Nephron progenitor cell (in vitro differentiated cells): ENCODE measurements around the gene PLK1.

Source experiments
- DNase-seq: peaks from one replicate; pipeline ENCODE4 v3.0.0; 2021
- H3K27ac Mint-ChIP-seq: 2 replicates; pipeline ENCODE4 v1.8.0; 2021; ENCODE audit warnings: mild to moderate bottlenecking, moderate library complexity, mixed read lengths
- H3K27me3 Mint-ChIP-seq: 2 replicates; pipeline ENCODE4 v1.8.0; 2021; ENCODE audit warnings: mild to moderate bottlenecking, low read depth, mixed read lengths; ENCODE audit not compliant: poor library complexity
- H3K36me3 Mint-ChIP-seq: 2 replicates; pipeline ENCODE4 v1.8.0; 2021; ENCODE audit warnings: low read depth, mixed read lengths
- H3K4me1 Mint-ChIP-seq: 2 replicates; pipeline ENCODE4 v1.8.0; 2021; ENCODE audit warnings: mixed read lengths
- H3K4me3 Mint-ChIP-seq: 2 replicates; pipeline ENCODE4 v1.8.0; 2021; ENCODE audit warnings: mild to moderate bottlenecking, moderate library complexity, mixed read lengths
- H3K9me3 Mint-ChIP-seq: 2 replicates; pipeline ENCODE4 v1.8.0; 2021; ENCODE audit warnings: mild to moderate bottlenecking, moderate library complexity, mixed read lengths
- TF ChIP-seq, protein P1 (sequence below): fragments of 200-600 bp; sonication (generic); IDR thresholded peaks from 2 replicates; pipeline ENCODE4 v1.5.0; 2021; ENCODE audit warnings: antibody characterized with exemption

Gene PLK1

DNA sequence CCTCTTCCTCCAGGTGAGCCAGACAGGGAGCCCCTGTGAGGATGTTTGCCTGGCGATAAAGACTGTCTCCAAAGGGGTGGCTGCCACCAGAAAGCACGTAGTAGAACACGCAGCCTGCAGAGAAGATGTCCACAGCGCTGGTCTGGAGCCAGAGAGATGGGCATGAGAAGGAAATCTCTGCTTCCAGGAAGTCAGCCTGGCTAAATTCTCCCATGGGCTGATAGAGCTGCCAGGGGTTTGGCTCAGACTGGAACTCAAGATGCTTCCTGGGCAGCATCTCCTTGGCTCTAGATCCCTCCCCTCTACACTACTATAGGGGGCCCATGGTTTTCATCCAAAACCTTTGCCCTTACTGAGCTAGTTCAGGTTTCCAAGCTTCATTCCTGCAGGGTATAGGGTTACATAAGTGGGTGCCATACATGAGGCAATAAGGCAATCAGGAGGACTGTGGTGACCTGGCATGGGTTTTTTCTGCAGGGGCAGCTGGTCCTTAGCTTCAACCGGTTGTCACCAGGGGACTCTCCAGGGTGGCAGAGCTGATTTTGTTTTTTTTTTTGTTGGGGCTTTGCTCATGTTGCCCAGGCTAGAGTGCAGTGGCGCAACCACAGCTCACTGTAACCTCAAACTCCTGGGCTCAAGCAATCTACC, 13.6 kb downstream of the PLK1 start:
- Mint-ChIP-seq H3K4me1 (peaks cover 17% of the 10 kb centered on the region), H3K4me3 (no peak overlapping the region), H3K27ac (no peak overlapping the region), H3K9me3 (no peaks in the 10 kb centered on the region), H3K36me3 (peaks cover 24% of the 10 kb centered on the region), H3K27me3 (no peaks in the 10 kb centered on the region)
- DNase-seq, result no peak
- TF ChIP-seq, protein P1, sequence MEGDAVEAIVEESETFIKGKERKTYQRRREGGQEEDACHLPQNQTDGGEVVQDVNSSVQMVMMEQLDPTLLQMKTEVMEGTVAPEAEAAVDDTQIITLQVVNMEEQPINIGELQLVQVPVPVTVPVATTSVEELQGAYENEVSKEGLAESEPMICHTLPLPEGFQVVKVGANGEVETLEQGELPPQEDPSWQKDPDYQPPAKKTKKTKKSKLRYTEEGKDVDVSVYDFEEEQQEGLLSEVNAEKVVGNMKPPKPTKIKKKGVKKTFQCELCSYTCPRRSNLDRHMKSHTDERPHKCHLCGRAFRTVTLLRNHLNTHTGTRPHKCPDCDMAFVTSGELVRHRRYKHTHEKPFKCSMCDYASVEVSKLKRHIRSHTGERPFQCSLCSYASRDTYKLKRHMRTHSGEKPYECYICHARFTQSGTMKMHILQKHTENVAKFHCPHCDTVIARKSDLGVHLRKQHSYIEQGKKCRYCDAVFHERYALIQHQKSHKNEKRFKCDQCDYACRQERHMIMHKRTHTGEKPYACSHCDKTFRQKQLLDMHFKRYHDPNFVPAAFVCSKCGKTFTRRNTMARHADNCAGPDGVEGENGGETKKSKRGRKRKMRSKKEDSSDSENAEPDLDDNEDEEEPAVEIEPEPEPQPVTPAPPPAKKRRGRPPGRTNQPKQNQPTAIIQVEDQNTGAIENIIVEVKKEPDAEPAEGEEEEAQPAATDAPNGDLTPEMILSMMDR, result no peak

- Mint-ChIP-seq H3K27ac (no peak overlapping the region), H3K4me3 (peak overlapping the region; percentile 81), H3K9me3 (no peaks in the 10 kb centered on the region), H3K27me3 (no peaks in the 10 kb centered on the region), H3K4me1 (peaks cover 17% of the 10 kb centered on the region), H3K36me3 (peaks cover 8% of the 10 kb centered on the region)
- no peak for DNase-seq
- TF ChIP-seq, protein P1, result no peak
These were observed 15.6 kb downstream of the PLK1 start for GRCh38 chr16:23694265-23694643.

GRCh38 chr16:23694644-23695373, 16.1 kb downstream of the PLK1 start:
- no peaks in the 10 kb centered on the region for H3K9me3 Mint-ChIP-seq
- H3K4me1 Mint-ChIP-seq, result peaks cover 17% of the 10 kb centered on the region
- peak overlapping the region; percentile 81 for H3K4me3 Mint-ChIP-seq
- H3K36me3 Mint-ChIP-seq, result peaks cover 2% of the 10 kb centered on the region
- TF ChIP-seq, protein P1, result no peak
- no peaks in the 10 kb centered on the region for H3K27me3 Mint-ChIP-seq
- H3K27ac Mint-ChIP-seq, result peak overlapping the region; percentile 87
- peak; percentile 75 for DNase-seq

DNA sequence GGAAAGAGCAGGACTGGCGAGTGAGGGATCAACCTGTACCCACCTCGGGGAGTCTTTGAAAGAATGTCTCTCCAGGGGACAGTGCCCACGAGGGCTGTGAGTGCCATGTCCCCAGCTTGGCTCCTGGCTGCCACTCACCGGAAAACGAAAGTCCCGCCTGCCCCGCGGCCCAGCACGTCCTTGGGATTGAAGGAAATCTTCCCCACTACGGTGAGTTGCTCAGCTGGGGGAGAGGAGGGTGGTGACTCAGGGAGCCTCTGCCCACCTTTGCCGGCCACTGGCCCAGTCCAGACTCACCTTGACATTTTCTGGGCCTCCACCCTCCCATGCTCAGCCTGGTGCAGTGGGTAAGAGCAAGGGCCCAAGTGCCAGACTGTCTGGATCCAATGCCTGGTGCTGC, 17.1 kb downstream of the PLK1 start:
- no peaks in the 10 kb centered on the region for H3K9me3 Mint-ChIP-seq
- peaks cover 3% of the 10 kb centered on the region for H3K27me3 Mint-ChIP-seq
- no peak for DNase-seq
- H3K36me3 Mint-ChIP-seq, result no peaks in the 10 kb centered on the region
- H3K4me1 Mint-ChIP-seq, result peaks cover 22% of the 10 kb centered on the region
- no peak overlapping the region for H3K27ac Mint-ChIP-seq
- peak overlapping the region; percentile 23 for H3K4me3 Mint-ChIP-seq
- TF ChIP-seq, protein P1, result no peak

- H3K27ac Mint-ChIP-seq, result no peak overlapping the region
- H3K9me3 Mint-ChIP-seq, result peaks cover 15% of the 10 kb centered on the region
- peaks cover 5% of the 10 kb centered on the region for H3K36me3 Mint-ChIP-seq
- TF ChIP-seq, protein P1, result no peak
- H3K4me3 Mint-ChIP-seq, result no peak overlapping the region
- DNase-seq, result no peak
- H3K4me1 Mint-ChIP-seq, result peaks cover 24% of the 10 kb centered on the region
- H3K27me3 Mint-ChIP-seq, result peaks cover 11% of the 10 kb centered on the region
These were observed 20.4 kb downstream of the PLK1 start for GRCh38 chr16:23699100-23699499.
